ENCODE results near the gene ERRFI1.
"Not testable (repeated sequence)": the region's sequence is repeated elsewhere in the genome, so short reads cannot be mapped to it uniquely, and the experiment has no call there.

The ERRFI1 gene

DNA sequence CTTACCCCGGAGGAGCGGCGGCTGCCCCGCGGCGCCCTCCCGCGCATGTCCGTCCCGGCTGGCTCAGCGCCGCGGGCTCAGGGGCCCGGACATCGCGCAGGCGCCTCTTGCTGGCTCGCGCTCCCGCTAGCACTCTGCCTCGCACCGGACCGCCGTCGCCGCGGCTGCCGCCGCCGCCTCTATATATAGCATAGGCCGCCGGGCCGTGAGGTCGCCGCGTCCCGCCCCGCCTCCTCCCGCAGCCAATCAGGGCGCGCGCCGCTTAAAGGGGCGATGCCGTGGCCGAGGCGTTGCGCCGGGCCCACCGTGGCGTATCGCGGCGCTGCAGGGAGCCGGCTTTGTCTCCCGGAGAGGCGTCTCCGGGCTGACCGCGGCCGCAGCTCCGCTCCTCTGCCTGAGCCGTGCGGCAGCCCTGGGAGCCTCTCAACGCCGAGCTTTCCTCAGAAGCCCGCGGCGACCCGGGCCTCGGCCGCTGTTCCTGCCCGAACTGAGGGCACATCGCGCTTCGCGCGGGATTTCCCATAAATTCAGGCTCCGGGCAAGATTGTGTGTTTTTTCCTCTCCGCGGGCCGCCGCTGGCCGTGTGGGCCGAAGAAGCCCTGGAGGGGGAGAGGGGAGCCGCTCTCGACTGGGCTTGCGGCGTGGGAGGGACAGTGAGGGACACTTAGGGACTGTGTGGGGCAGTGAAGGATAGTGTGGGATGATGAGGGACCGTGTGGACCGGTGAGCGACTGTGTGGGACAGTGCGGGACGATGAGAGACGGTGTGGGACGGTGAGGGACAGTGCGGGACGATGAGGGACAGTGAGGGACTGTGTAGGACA is at the start of gene ERRFI1:
Gene ERRFI1 (minus strand): TSS at position 157 of the 823 bp plus-strand sequence. CDS start 10,690 bp downstream, outside the sequence.
- DNase-seq: peak; percentile 87

DNA sequence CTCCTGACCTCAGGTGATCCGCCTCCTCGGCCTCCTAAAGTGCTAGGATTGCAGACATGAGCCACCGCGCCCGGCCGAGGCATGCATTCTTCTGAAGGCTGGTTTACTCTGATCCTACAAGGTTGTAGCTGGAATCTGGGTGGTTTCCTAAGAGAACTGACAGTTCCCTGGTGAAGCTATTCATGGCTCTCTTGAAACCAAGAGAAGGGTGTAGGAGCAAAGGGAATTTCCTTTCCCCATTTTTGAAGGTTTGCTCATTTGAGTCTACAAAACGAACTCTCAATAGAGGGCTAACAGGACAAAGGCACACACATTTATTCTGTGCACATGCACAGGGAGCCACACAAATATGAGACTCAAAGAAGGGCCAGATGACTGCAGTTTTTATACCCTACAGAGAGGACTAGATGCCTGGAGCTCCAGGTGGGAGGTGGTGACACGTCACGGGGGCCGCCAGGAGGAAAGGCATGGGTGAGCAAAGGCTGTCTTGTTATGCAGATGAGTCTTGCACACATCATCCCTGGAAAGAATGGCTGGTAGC is 49.5 kb upstream of the ERRFI1 start:
- DNase-seq: no peak

- no peak for DNase-seq
Measured at GRCh38 chr1:8073112-8073855, 47.2 kb upstream of the ERRFI1 start.

- no peak for DNase-seq
Measured at GRCh38 chr1:8070381-8070811, 44.3 kb upstream of the ERRFI1 start.

- DNase-seq: not testable (repeated sequence)
Measured at GRCh38 chr1:8069614-8070320, 43.7 kb upstream of the ERRFI1 start.

DNA sequence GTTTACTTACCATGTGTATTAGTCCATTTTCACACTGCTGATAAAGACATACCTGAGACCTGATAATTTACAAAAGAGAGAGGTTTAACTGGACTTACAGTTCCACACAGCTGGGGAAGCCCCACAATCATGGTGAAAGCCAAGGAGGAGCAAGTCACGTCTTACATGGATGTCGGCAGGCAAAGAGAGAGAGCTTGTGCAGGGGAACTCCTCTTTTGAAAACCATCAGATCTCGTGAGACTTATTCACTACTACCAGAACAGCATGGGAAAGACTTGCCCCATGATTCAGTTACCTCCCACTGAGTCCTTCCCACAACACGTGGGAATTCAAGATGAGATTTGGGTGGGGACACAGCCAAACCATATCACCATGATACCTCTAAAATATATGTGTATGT is 39.3 kb upstream of the ERRFI1 start:
- DNase-seq: no peak

DNA sequence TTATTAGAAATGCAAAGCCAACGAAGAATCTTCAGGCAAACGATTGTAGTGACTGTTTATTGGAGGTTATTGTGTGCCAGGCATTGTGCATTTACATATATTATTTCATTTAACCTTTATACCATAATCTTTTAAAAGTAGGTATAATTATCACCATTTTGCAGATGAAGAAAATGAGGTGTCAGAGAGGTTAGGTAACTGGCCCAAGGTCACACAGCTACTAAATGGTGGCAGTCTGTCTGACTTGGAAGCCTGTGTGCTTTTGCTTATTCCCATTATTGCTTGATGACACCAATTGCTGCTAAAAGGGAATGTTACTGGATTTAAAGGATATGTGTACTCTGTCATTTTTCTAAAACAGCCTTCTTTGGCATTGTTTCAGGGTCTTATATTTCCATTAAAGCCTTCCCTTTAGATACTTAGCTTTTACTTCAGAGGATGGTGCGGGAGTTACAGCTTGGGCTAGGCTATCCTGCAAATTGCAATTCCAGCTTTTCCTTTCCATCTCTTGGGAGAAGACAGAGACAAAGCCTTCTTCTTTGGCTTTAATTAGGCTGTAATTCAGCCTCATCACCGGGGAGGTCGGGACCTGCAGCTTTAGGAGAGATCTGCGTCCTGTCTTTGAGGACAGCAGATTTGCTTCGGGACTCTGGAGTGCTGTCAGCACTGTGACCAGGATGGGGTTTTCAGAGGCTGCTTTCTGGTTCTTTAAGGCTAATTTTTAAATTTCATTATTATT is 37.4 kb upstream of the ERRFI1 start:
- DNase-seq: no peak

- no peak for DNase-seq
Measured at GRCh38 chr1:8062861-8063260, 36.8 kb upstream of the ERRFI1 start.

DNA sequence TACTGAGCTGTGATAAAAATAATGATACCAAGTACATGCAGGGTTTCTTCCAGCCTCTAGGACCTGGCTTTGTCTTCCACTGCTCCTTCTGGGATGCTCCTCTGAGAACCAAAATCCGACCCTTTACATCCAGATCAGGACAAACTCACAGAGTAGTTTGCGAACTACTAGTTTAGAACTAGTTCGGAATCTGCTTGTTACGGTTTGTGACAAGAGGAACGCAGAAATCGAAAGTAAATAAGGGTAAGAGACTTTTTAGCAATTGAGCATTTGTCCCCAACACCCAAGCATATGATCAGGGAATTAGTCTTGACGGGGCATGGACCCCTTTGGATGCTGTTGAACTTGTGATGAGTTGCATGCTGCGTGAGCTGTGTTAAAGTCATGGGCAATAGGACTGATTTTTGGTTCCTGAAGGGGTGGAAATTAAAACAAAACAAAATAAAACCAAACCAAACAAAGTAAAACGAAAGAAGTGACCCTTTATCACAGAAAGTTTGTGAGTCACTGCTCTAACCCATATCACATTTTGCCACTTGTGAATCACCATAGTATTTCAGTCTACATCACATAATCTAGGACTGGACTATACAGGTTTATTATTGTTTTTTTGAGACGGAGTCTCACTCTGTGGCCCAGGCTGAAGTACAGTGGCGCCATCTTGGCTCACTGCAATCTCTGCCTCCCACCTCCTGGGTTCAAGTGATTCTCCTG is 35.7 kb upstream of the ERRFI1 start:
- DNase-seq: no peak

DNA sequence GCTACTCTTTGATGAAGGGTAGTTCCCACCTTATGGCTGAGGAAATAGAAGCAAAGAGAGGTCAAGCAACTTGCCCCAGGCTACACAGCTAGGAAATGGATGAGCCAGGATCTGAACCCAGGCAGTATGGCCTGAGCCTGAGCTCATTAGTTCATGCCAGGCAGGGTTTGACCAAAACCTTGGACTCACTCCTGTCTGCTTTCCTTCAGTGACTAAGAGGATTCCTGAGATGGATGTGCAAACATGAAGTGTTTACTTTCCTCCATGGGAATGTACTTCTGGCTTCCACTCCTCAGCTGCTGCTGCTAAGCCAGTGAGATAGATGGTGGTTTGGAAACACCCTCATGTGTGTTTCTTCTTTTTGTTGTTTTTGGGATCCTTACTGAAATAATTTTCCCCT is 35.1 kb upstream of the ERRFI1 start:
- DNase-seq: no peak

DNA sequence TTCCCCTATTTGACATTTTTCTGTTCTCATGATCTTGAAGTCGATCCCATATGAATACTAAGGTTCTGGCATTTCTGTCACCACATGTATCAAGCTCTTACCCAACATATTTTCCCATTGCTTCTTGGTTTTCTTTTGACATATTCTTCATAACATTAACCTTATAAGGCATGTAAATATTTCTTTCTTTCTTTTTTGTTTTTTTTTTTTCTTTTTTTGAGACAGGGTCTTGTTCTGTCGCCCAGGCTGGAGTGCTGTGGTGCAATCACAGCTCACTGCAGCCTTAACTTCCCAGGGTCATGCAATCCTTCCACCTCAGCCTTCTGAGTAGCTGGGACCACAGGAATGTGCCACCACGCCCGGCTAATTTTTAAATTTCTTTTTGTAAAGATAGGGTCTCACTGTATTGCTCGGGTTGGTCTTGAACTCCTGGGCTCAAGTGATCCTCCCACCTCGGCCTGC is 33.1 kb upstream of the ERRFI1 start:
- DNase-seq: no peak

DNA sequence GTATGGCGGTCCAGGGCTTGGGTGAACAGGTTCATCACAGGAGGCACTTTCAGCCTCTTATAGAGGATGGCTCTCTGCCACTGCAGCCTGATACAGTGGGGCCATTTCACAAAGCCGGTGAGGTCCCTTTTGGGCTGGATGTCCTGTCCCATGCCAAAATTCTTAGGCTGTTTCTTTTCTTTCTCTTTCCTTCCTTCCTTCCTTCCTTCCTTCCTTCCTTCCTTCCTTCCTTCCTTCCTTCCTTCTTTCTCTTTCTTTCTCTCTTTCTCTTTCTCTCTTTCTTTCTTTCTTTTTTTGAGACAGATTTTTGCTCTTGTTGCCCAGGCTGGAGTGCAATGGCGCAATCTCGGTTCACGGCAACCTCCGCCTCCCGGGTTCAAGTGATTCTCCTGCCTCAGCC is 31.7 kb upstream of the ERRFI1 start:
- not testable (repeated sequence) for DNase-seq

- no peak for DNase-seq
Measured at GRCh38 chr1:8055973-8056372, 29.9 kb upstream of the ERRFI1 start.

GRCh38 chr1:8053878-8054567 is 27.9 kb upstream of the ERRFI1 start:
- no peak for DNase-seq

DNA sequence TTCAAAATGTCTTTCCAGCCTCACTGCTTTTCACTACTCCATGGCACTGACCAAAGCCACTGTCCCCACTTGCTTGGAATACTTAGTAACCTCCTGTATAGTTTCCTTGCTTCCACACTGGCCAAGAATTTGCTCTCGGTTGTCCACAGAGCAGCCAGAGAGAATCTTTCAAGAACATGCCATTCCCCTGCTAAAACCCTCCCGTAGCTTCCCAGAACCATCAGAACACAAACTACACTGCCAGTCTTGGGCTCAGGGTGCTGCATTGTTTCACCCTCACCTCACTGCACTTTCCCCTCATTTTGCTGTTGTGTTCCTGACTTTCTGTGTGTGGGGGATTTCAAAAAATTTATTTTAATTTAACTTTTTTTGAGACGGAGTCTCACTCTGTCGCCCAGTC is 25.5 kb upstream of the ERRFI1 start:
- no peak for DNase-seq

DNA sequence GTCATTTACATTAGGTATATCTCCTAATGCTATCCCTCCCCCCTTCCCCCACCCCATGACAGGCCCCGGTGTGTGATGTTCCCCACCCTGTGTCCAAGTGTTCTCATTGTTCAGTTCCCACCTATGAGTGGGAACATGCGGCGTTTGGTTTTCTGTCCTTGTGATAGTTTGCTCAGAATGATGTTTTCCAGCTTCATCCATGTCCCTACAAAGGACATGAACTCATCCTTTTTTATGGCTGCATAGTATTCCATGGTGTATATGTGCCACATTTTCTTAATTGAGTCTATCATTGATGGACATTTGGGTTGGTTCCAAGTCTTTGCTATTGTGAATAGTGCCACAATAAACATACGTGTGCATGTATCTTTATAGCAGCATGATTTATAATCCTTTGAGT is 23.1 kb upstream of the ERRFI1 start:
- DNase-seq: not testable (repeated sequence)

GRCh38 chr1:8047686-8048445 is 21.8 kb upstream of the ERRFI1 start:
- no peak for DNase-seq

DNA sequence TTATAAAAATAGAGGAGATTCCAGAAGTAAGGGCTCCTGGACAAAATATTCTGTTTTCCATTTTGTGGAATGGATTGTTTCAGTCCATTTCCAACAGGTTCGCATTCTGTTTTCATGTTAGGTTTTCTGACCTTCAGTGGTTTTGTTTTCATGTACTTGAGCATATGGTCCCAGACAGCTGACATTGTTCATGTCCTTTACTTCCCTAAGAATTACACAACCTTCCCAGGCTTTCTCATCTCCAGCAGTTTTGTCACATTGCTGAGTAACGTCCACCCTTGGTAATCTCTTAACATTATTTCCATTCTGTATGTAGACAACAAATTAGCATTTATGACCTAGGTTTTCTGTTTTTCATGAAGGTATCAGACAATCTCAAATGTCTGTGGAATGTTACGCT is 21.0 kb upstream of the ERRFI1 start:
- no peak for DNase-seq

DNA sequence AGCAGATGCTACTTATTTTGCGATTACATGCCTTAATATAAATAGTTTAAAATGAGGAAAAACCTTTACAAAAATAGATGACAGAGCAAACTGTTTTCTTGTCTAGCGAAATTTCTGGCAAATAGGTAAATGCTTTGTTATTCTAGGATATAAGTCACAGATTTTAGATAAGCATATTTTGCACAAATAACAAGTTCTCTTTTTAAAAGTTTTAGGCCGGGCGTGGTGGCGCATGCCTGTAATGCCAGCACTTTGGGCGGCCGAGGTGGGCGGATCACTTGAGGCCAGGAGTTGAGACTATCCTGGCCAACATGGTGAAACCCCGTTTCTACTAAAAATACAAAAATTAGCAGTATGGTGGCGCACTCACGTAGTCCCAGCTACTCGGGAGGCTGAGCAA is 20.3 kb upstream of the ERRFI1 start:
- no peak for DNase-seq

DNA sequence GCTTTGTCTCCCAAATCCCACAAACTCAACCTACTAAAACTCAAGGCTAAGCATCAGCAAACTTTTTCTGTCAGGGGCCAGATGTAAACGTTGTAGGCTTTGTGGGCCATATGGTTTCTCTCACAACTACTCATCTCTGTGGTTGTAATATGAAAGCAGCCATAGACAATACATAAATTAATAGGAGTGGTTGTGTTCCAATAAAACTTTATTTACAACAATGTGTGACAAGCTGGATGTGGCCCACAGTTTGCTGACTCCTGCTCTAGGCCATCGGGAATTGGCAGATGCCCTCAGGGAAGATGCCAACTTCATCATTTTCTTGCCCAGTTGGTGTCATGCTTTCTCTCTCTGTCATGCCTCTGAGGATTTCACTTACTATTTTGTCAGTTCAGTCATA is 17.5 kb upstream of the ERRFI1 start:
- DNase-seq: no peak
